K562 (cell line): ENCODE data around the gene NECAB2. TPM values are rescaled to one million over a fixed set of nuclear protein-coding genes. Genes with fewer than 3 reads are reported as not detected.

ENCODE experiments used
- ATAC-seq: fragments of 200-7000 bp; cut with Tn5 transposase; 3 replicates; pipeline ENCODE4 v1.9.1; 2020; ENCODE audit warnings: moderate library complexity
- BruUV-seq: library from RNA; stranded (reverse); fragments of 400-500 nt; replicated peaks from 2 replicates; lab custom pipeline; 2021; lab: Mats Ljungman, UMichigan
- CTCF ChIA-PET: fragments of 300-600 bp; formaldehyde crosslinking; extraction: SDS; loops from one replicate; lab custom pipeline; 2021; ENCODE audit warnings: low intra/inter-chr PET ratio; lab: Yijun Ruan, JAX
- POLR2A ChIA-PET: fragments of 300-600, 350-650 bp; sonication (Branson Sonifier 250); formaldehyde crosslinking; extraction: SDS; loops from one replicate; lab custom pipeline; 2021; ENCODE audit warnings: antibody characterized with exemption, inconsistent platforms; lab: Yijun Ruan, JAX
- DNase-seq, 4 experiments: peaks; one replicate each; pipeline versions ENCODE4 v3.0.0 to v3.0.0-alpha.2; 2011 to 2018; ENCODE audit warnings: low spot score in 3 of 4, mixed read lengths in 3 of 4; ENCODE audit errors: extremely low read depth in 1 of 4
- FAIRE-seq: peaks from 2 replicates; lab custom pipeline; 2011; peaks lifted over from hg19 to GRCh38; lab: Jason Lieb, UNC
- H2AFZ ChIP-seq: 2 replicates; pipeline ENCODE4 v1.6.0; 2011; ENCODE audit warnings: low read depth, low read length, control low read depth, inconsistent platforms
- H3K27ac ChIP-seq: fragments of 200-600 bp; 3 replicates; pipeline ENCODE4 v1.8.0; 2011; ENCODE audit warnings: low read depth, mild to moderate bottlenecking, control low read depth, inconsistent platforms, low read length, moderate library complexity, mixed read lengths; ENCODE audit errors: extremely low read depth
- H3K27me3 ChIP-seq, 2 experiments: fragments of 300-600 bp in 1 of 2; 2 replicates in 1 of 2; 3 replicates in 1 of 2; pipeline versions ENCODE4 v1.6.0 to v1.8.0; 2011; ENCODE audit warnings: inconsistent platforms in 2 of 2, low read length in 2 of 2, mild to moderate bottlenecking in 1 of 2, mixed read lengths in 1 of 2, moderate library complexity in 1 of 2; ENCODE audit not compliant: control insufficient read depth in 2 of 2, insufficient read depth in 2 of 2
- H3K36me3 ChIP-seq: fragments of 300-600 bp; 3 replicates; pipeline ENCODE4 v1.8.0; 2011; ENCODE audit warnings: mild to moderate bottlenecking, low read length, inconsistent platforms; ENCODE audit not compliant: control insufficient read depth, insufficient read depth
- H3K4me1 ChIP-seq, 2 experiments: fragments of 200-600 bp in 1 of 2; replicated peaks in 1 of 2; 2 replicates in 1 of 2; 3 replicates in 1 of 2; pipeline versions ENCODE4 v1.5.1 to v1.8.0; 2011; ENCODE audit warnings: inconsistent platforms in 2 of 2, low read length in 2 of 2, mild to moderate bottlenecking in 1 of 2, mixed read lengths in 1 of 2, moderate library complexity in 1 of 2; ENCODE audit not compliant: control insufficient read depth in 2 of 2, insufficient read depth in 2 of 2
- H3K4me2 ChIP-seq: 2 replicates; pipeline ENCODE4 v1.6.1; 2011; ENCODE audit warnings: low read length, control low read depth, inconsistent platforms, mixed read lengths; ENCODE audit not compliant: insufficient read depth
- H3K4me3 ChIP-seq: fragments of 200-600 bp; sonication (generic), shearing (Covaris generic); 2 replicates; pipeline ENCODE4 v1.5.1; 2016; ENCODE audit warnings: control low read depth, inconsistent platforms
- H3K79me2 ChIP-seq: fragments of 200-600 bp; 3 replicates; pipeline ENCODE4 v1.8.0; 2011; ENCODE audit warnings: low read length, inconsistent platforms; ENCODE audit not compliant: control insufficient read depth, insufficient read depth
- H3K9ac ChIP-seq, 2 experiments: 2 replicates each; pipeline versions ENCODE4 v1.6.0 to v1.6.1; 2011; ENCODE audit warnings: low read depth in 2 of 2, low read length in 2 of 2, control low read depth in 1 of 2, inconsistent platforms in 1 of 2, mild to moderate bottlenecking in 1 of 2, mixed read lengths in 1 of 2; ENCODE audit not compliant: insufficient read depth in 1 of 2
- H3K9me1 ChIP-seq: one replicate; pipeline ENCODE4 v1.6.0; 2011; ENCODE audit warnings: inconsistent platforms, mild to moderate bottlenecking, low read length, moderate library complexity; ENCODE audit not compliant: control insufficient read depth, insufficient read depth
- H3K9me3 ChIP-seq: replicated peaks from 2 replicates; pipeline ENCODE4 v1.5.1; 2011; ENCODE audit warnings: low read depth, low read length, inconsistent platforms; ENCODE audit not compliant: control insufficient read depth, insufficient read depth
- H4K20me1 ChIP-seq: replicated peaks from 2 replicates; pipeline ENCODE4 v1.6.1; 2011; ENCODE audit warnings: low read length, inconsistent platforms, mixed read lengths; ENCODE audit not compliant: control insufficient read depth, insufficient read depth
- BACH1 ChIP-seq: fragments of 200-800 bp; sonication (Bioruptor generic); IDR thresholded peaks from 2 replicates; pipeline ENCODE4 v1.6.1; 2016; ENCODE audit warnings: missing genetic modification characterization, missing compliant biosample characterization
- BCL6 ChIP-seq: fragments of 250-450 bp; sonication (Bioruptor Pico); IDR thresholded peaks from 2 replicates; pipeline ENCODE4 v1.4.0; 2020
- CBFA2T2 ChIP-seq: fragments of 450-650 bp; conservative IDR thresholded peaks from 2 replicates; pipeline ENCODE4 v1.6.1; 2017; ENCODE audit warnings: mild to moderate bottlenecking
- CEBPG ChIP-seq, 3 experiments: fragments of 200-800 bp in 1 of 3; sonication (Bioruptor generic) in 1 of 3; sonication (generic) in 1 of 3; formaldehyde crosslinking in 1 of 3; IDR thresholded peaks in 2 of 3; conservative IDR thresholded peaks in 1 of 3; 2 replicates each; pipeline versions ENCODE4 v1.6.1 to v1.8.0; 2016 to 2022; ENCODE audit warnings: missing compliant biosample characterization in 2 of 3, missing genetic modification characterization in 2 of 3, mild to moderate bottlenecking in 1 of 3, missing genetic modification reagents in 1 of 3
- CHD1 ChIP-seq: fragments of 200-600 bp; sonication (generic); IDR thresholded peaks from one replicate; pipeline ENCODE4 v1.6.1; 2012; ENCODE audit warnings: mild to moderate bottlenecking, moderate library complexity, low read length, inconsistent platforms
- DLX4 ChIP-seq: fragments of 250-450 bp; sonication (Bioruptor Pico); IDR thresholded peaks from 2 replicates; pipeline ENCODE4 v1.6.1; 2021; ENCODE audit warnings: mild to moderate bottlenecking
- ELF2 ChIP-seq: fragments of 250-450 bp; sonication (Bioruptor Pico); IDR thresholded peaks from 2 replicates; pipeline ENCODE4 v1.5.0; 2021; ENCODE audit warnings: mild to moderate bottlenecking
- FOSL1 ChIP-seq: fragments of 200-800 bp; sonication (Bioruptor generic); conservative IDR thresholded peaks from 2 replicates; pipeline ENCODE4 v1.6.1; 2016; ENCODE audit warnings: missing genetic modification characterization, missing compliant biosample characterization
- GABPA ChIP-seq: fragments of 200-800 bp; sonication (Bioruptor generic); conservative IDR thresholded peaks from 2 replicates; pipeline ENCODE4 v1.6.1; 2016; ENCODE audit warnings: low read depth, missing genetic modification characterization, missing compliant biosample characterization
- HDAC1 ChIP-seq, 2 experiments: fragments of 450-650 bp; IDR thresholded peaks; 2 replicates each; pipeline ENCODE4 v1.6.1; 2016 to 2017; ENCODE audit warnings: inconsistent platforms in 1 of 2, mild to moderate bottlenecking in 1 of 2, moderate library complexity in 1 of 2
- JUN ChIP-seq, 2 experiments: sonication (generic) in 1 of 2; formaldehyde crosslinking in 1 of 2; IDR thresholded peaks; 2 replicates each; pipeline versions ENCODE4 v1.6.1 to v1.8.0; 2012 to 2022; ENCODE audit warnings: borderline replicate concordance in 2 of 2, mild to moderate bottlenecking in 2 of 2, improper control_type of control experiment in 1 of 2, low read depth in 1 of 2, low read length in 1 of 2, missing genetic modification reagents in 1 of 2
- JUND ChIP-seq, 2 experiments: IDR thresholded peaks; 2 replicates in 1 of 2; 3 replicates in 1 of 2; pipeline ENCODE4 v1.6.1; 2011; ENCODE audit warnings: borderline replicate concordance in 2 of 2, low read depth in 2 of 2, low read length in 2 of 2, improper control_type of control experiment in 1 of 2, missing biosample characterization in 1 of 2, missing genetic modification characterization in 1 of 2, missing genetic modification reagents in 1 of 2
- MLX ChIP-seq, 2 experiments: fragments of 450-650 bp in 1 of 2; sonication (generic) in 1 of 2; formaldehyde crosslinking; conservative IDR thresholded peaks; 2 replicates each; pipeline versions ENCODE4 v1.4.0 to v1.8.1; 2020 to 2022; ENCODE audit warnings: mild to moderate bottlenecking in 1 of 2, missing genetic modification reagents in 1 of 2
- NFIC ChIP-seq: fragments of 450-650 bp; IDR thresholded peaks from 2 replicates; pipeline ENCODE4 v1.6.1; 2017; ENCODE audit warnings: mild to moderate bottlenecking, inconsistent platforms
- OTX1 ChIP-seq: fragments of 450-650 bp; formaldehyde crosslinking; IDR thresholded peaks from 2 replicates; pipeline ENCODE4 v1.4.0; 2022; ENCODE audit warnings: mild to moderate bottlenecking
- PHF8 ChIP-seq: fragments of 200-600 bp; sonication (generic); IDR thresholded peaks from 2 replicates; pipeline ENCODE4 v1.6.1; 2012; ENCODE audit warnings: mixed run types, mild to moderate bottlenecking, inconsistent platforms, low read length, moderate library complexity, borderline replicate concordance
- RCOR1 ChIP-seq, 2 experiments: IDR thresholded peaks; 2 replicates each; pipeline ENCODE4 v1.6.1; 2012; ENCODE audit warnings: low read depth in 2 of 2, low read length in 2 of 2, borderline replicate concordance in 1 of 2, improper control_type of control experiment in 1 of 2
- SOX6 ChIP-seq: fragments of 450-650 bp; IDR thresholded peaks from 2 replicates; pipeline ENCODE4 v1.6.1; 2014; ENCODE audit warnings: mild to moderate bottlenecking
- SP1 ChIP-seq: sonication (generic); formaldehyde crosslinking; IDR thresholded peaks from 2 replicates; pipeline ENCODE4 v1.8.1; 2022; ENCODE audit warnings: mild to moderate bottlenecking, missing genetic modification reagents
- TRIM24 ChIP-seq, 2 experiments: fragments of 450-650 bp; IDR thresholded peaks; 2 replicates each; pipeline ENCODE4 v1.6.1; 2016
- TSC22D4 ChIP-seq: fragments of 450-650 bp; IDR thresholded peaks from 2 replicates; pipeline ENCODE4 v1.6.1; 2016; ENCODE audit warnings: missing genetic modification characterization, missing biosample characterization, control low read depth
- WGBS: fragments of 100-300 bp; shearing (Covaris generic); methylation state at CpG from one replicate; pipeline ENCODE4 v1.1.6; 2016; ENCODE audit warnings: low coverage, mixed read lengths; ENCODE audit not compliant: insufficient coverage; ENCODE audit errors: missing lambda C conversion rate; 5-methylcytosine and 5-hydroxymethylcytosine counted together
- in situ Hi-C: fragments of 300-500 bp; cut with MboI; formaldehyde crosslinking; loops from 4 replicates; pipeline ENCODE4 v1.15.0; 2018; ENCODE audit warnings: inconsistent platforms, mixed read lengths
- intact Hi-C: fragments of 100-400 bp; cut with micrococcal nuclease; formaldehyde crosslinking; loops from 2 replicates; pipeline ENCODE4 v1.14.2; 2022
- polyA plus RNA-seq, 8 experiments: library from polyadenylated mRNA; depleted of rRNA in 4 of 8; stranded (reverse) in 5 of 8; unstranded in 3 of 8; fragments of >200 nt; fragmentation: Nextera tagmentation in 2 of 8; fragmentation: Illumina TruSeq in 1 of 8; extraction: Ambion mirVana in 2 of 8; extraction: Trizol in 1 of 8; gene quantifications; 2 replicates each; pipeline versions ENCODE4 v1.2.1 to v1.2.3, GENCODE V29; 2011 to 2014; ENCODE audit warnings: inconsistent platforms in 1 of 8, missing spikeins in 1 of 8
- total RNA-seq, 7 experiments: library from RNA; depleted of rRNA in 6 of 7; stranded (reverse); fragments of >200 nt in 6 of 7; fragmentation: Illumina TruSeq in 2 of 7; extraction: Trizol in 2 of 7; gene quantifications; 2 replicates each; pipeline versions ENCODE4 v1.2.1 to v1.2.3, GENCODE V29; 2011 to 2021; ENCODE audit warnings: low replicate concordance in 1 of 7

The NECAB2 gene
- total and polyA plus RNA-seq, 9 of the 15 experiments (the other 6 are each of a cell fraction or from before 2014, with no cell fraction given), result 0.03 to 0.28 TPM; not detected in 7

- no peak overlapping the region for H3K4me2 ChIP-seq
- no peak overlapping the region for H2AFZ ChIP-seq
- no peak overlapping the region for H3K27ac ChIP-seq
- DNase-seq (no peak), ATAC-seq (peak; percentile 6; the same call in 1 of the 3 replicates), FAIRE-seq (no peak)
- intact Hi-C loops, result no loop called here
- peaks cover 2 to 5% of the 10 kb centered on the region in 2 experiments; a peak in 3 of 5 replicates for H3K4me1 ChIP-seq
- CTCF ChIA-PET, result no interaction called here
- no peaks in the 10 kb centered on the region for H3K9me1 ChIP-seq
- no peaks in the 10 kb centered on the region for H3K36me3 ChIP-seq
- BruUV-seq, result no TSS peak
- WGBS, result 14% methylated on average over 8 of the region's 8 CpGs
- no peak overlapping the region for H3K4me3 ChIP-seq
- peaks cover 13% of the 10 kb centered on the region; the same call in 1 of the 2 replicates for H4K20me1 ChIP-seq
- no peaks in the 10 kb centered on the region for H3K9me3 ChIP-seq
- H3K27me3 ChIP-seq, result peaks cover 64 to 88% of the 10 kb centered on the region in 2 experiments
- POLR2A ChIA-PET, result interaction anchor here (1.4 kb wide), 1 partner anchor 9 kb away, joined by 5 read pairs; no protein-coding TSS in a partner anchor
- no peaks in the 10 kb centered on the region for H3K79me2 ChIP-seq
- no peak overlapping the region for H3K9ac ChIP-seq
- in situ Hi-C loops, result no loop called here
- TF ChIP-seq BACH1, result no peak
- TF ChIP-seq PHF8, result no peak
- no peak for TF ChIP-seq SP1 (CRISPR knock-in tag)
- no peak for TF ChIP-seq OTX1
- TF ChIP-seq JUND (IDR thresholded peaks at IDR 0.05; ENCODE audit: borderline replicate concordance, low read depth, low read length), result peak; percentile 55; the same call in 1 of the 2 replicates
- TF ChIP-seq JUND (tag; IDR thresholded peaks at IDR 0.05; ENCODE audit: borderline replicate concordance, low read depth, low read length), result no peak; the same call in 2 of the 3 replicates
- TF ChIP-seq SOX6, result peak; percentile 58; the same call in 1 of the 2 replicates
- TF ChIP-seq NFIC, result no peak
- TF ChIP-seq TRIM24 (IDR thresholded peaks at IDR 0.05), result peak; percentile 34 to 68; a peak in 3 of 4 replicates
- no peak for TF ChIP-seq BCL6 (CRISPR knock-in tag)
- no peak for TF ChIP-seq CBFA2T2
- TF ChIP-seq CHD1, result no peak
- peak; percentile 36; the same call in 1 of the 2 replicates for TF ChIP-seq GABPA (tag)
- TF ChIP-seq TSC22D4 (tag), result no peak
- 0 out of 4 replicates have a peak, but pooled peaks of 1 of the 2 experiments have one; percentile 12 for TF ChIP-seq RCOR1 (IDR thresholded peaks at IDR 0.05; ENCODE audit: borderline replicate concordance in 1 of 2, low read depth in 2 of 2, low read length in 2 of 2)
- TF ChIP-seq JUN (IDR thresholded peaks at IDR 0.05; ENCODE audit: borderline replicate concordance, low read depth, low read length), result peak; percentile 59; the same call in 1 of the 2 replicates
- TF ChIP-seq JUN (CRISPR knock-in tag; IDR thresholded peaks at IDR 0.05; ENCODE audit: borderline replicate concordance), result no peak
- peak; percentile 91 for TF ChIP-seq CEBPG (CRISPR knock-in tag; IDR thresholded peaks at IDR 0.05)
- TF ChIP-seq CEBPG (tag; conservative IDR thresholded peaks at IDR 0.05 in 1 of 2, IDR thresholded peaks at IDR 0.05 in 1 of 2), result peak; percentile 99
- no peak for TF ChIP-seq ELF2 (CRISPR knock-in tag)
- TF ChIP-seq DLX4, result no peak
- TF ChIP-seq MLX (CRISPR knock-in tag; conservative IDR thresholded peaks at IDR 0.05), result no peak
- peak; percentile 68 for TF ChIP-seq FOSL1 (tag)
- no peak for TF ChIP-seq HDAC1 (IDR thresholded peaks at IDR 0.05)
Observed at GRCh38 chr16:83994087-83994486, 26.0 kb downstream of the NECAB2 start.
